ENCODE data around the gene CDC40. TPM values are rescaled to one million over a fixed set of nuclear protein-coding genes. Genes with fewer than 3 reads are reported as not detected.
A peak's percentile ranks its signal among the peaks of the same experiment; 100 is the strongest.

The CDC40 gene
- polyA plus RNA-seq (2013, experiment 1 of 2; ENCODE audit: insufficient read length), result 11.8 TPM
- 9.6 TPM for polyA plus RNA-seq (2013, experiment 2 of 2; ENCODE audit: insufficient read length)

GRCh38 chr6:110180228-110181008, at the start of gene CDC40:
Gene CDC40 (plus strand): TSS chr6:110180427. CDS start chr6:110180445, 18 bp downstream.
- DNase-seq, result no peak

GRCh38 chr6:110137924-110138887, 42.0 kb upstream of the CDC40 start:
- DNase-seq, result no peak

GRCh38 chr6:110139052-110139451, 41.2 kb upstream of the CDC40 start:
- no peak for DNase-seq

GRCh38 chr6:110140650-110141049, 39.6 kb upstream of the CDC40 start:
- DNase-seq, result peak; percentile 91

- no peak for DNase-seq
Observed at GRCh38 chr6:110147870-110148269, 32.4 kb upstream of the CDC40 start.

- DNase-seq, result no peak
Observed at GRCh38 chr6:110158479-110158878, 21.7 kb upstream of the CDC40 start.

- DNase-seq, result no peak
Observed at GRCh38 chr6:110170081-110170480, 10.1 kb upstream of the CDC40 start.

- no peak for DNase-seq
Observed at GRCh38 chr6:110173506-110174132, 6.6 kb upstream of the CDC40 start.

- DNase-seq, result peak; percentile 63
Observed at GRCh38 chr6:110178626-110179405, 1.4 kb upstream of the CDC40 start.

- DNase-seq, result peak; percentile 99
Observed at GRCh38 chr6:110179406-110180227, 610 bp upstream of the CDC40 start, which contains the start of gene WASF1. Gene WASF1 (minus strand): TSS chr6:110179670. CDS start chr6:110127601, 52,069 bp downstream.

GRCh38 chr6:110181131-110182030, 1.2 kb downstream of the CDC40 start:
- no peak for DNase-seq

- no peak for DNase-seq
Observed at GRCh38 chr6:110183292-110183885, 3.2 kb downstream of the CDC40 start.

- DNase-seq, result no peak
Observed at GRCh38 chr6:110185879-110186278, 5.7 kb downstream of the CDC40 start.

GRCh38 chr6:110188791-110189190, 8.6 kb downstream of the CDC40 start:
- DNase-seq, result no peak

GRCh38 chr6:110190726-110191125, 10.5 kb downstream of the CDC40 start:
- no peak for DNase-seq

- no peak for DNase-seq
Observed at GRCh38 chr6:110191477-110191876, 11.2 kb downstream of the CDC40 start.

- no peak for DNase-seq
Observed at GRCh38 chr6:110195639-110196038, 15.4 kb downstream of the CDC40 start.

- no peak for DNase-seq
Observed at GRCh38 chr6:110196874-110197273, 16.6 kb downstream of the CDC40 start.

GRCh38 chr6:110198561-110198960, 18.3 kb downstream of the CDC40 start:
- DNase-seq, result no peak

Measured in fibroblast of skin of back (primary cell).